NCI-H510A (cell line): ENCODE results near the gene MRPL28.
"Not testable (repeated sequence)": the region's sequence is repeated elsewhere in the genome, so short reads cannot be mapped to it uniquely, and the experiment has no call there.

Source experiments
- DNase-seq: peaks from one replicate; lab custom pipeline; 2025; lab: John Stamatoyannopoulos, UW

MRPL28 gene

GRCh38 chr16:373020-373598, 2.8 kb upstream of the MRPL28 start:
- DNase-seq: no peak

GRCh38 chr16:372302-372983, 2.1 kb upstream of the MRPL28 start:
- no peak for DNase-seq

GRCh38 chr16:371515-372301, 1.4 kb upstream of the MRPL28 start:
- peak; percentile 73 for DNase-seq

GRCh38 chr16:370979-371514, 709 bp upstream of the MRPL28 start:
- DNase-seq: no peak

- DNase-seq: no peak
These were observed 387 bp downstream of the MRPL28 start for GRCh38 chr16:369866-370436.

- no peak for DNase-seq
These were observed 968 bp downstream of the MRPL28 start for GRCh38 chr16:369275-369865.

- no peak for DNase-seq
These were observed 1.8 kb downstream of the MRPL28 start for GRCh38 chr16:368388-369158.

- no peak for DNase-seq
These were observed 2.9 kb downstream of the MRPL28 start for GRCh38 chr16:367333-367903.

GRCh38 chr16:366476-366875, 3.9 kb downstream of the MRPL28 start:
- DNase-seq: no peak

GRCh38 chr16:364595-365491, 5.5 kb downstream of the MRPL28 start:
- no peak for DNase-seq

GRCh38 chr16:363766-364490, 6.4 kb downstream of the MRPL28 start:
- no peak for DNase-seq

GRCh38 chr16:363110-363765, 7.1 kb downstream of the MRPL28 start:
- no peak for DNase-seq

GRCh38 chr16:362702-362999, 7.7 kb downstream of the MRPL28 start:
- not testable (repeated sequence) for DNase-seq

GRCh38 chr16:361872-362701, 8.3 kb downstream of the MRPL28 start:
- DNase-seq: peak; percentile 45

GRCh38 chr16:361341-361871, 8.9 kb downstream of the MRPL28 start:
- no peak for DNase-seq

- no peak for DNase-seq
These were observed 9.5 kb downstream of the MRPL28 start for GRCh38 chr16:360698-361336.
